ENCODE measurements around the gene MAP1A.

GRCh38 chr15:43514241-43515057 lies 3.0 kb upstream of the MAP1A start:
- TF ChIP-seq GATA2 (IDR thresholded peaks at IDR 0.05; ENCODE audit: low read depth, low read length) (no peak), GATA3 (IDR thresholded peaks at IDR 0.05; ENCODE audit: low read depth, low read length) (no peak)

Measured in SH-SY5Y (cell line).